GM12891 (cell line): ENCODE results near the gene GUK1.

Source experiments
- PAX5 ChIP-seq: IDR thresholded peaks from 2 replicates; pipeline ENCODE4 v1.6.1; 2011; ENCODE audit warnings: low read length, moderate library complexity, mild to moderate bottlenecking; ENCODE audit not compliant: insufficient read depth, severe bottlenecking
- POLR2A ChIP-seq: IDR thresholded peaks from 2 replicates; pipeline ENCODE4 v1.6.1; 2011; ENCODE audit warnings: low read depth, low read length, control low read depth
- POLR2AphosphoS5 ChIP-seq: IDR thresholded peaks from 2 replicates; pipeline ENCODE4 v1.6.1; 2011; ENCODE audit warnings: low read depth, low read length, control low read depth
- POU2F2 ChIP-seq: IDR thresholded peaks from 2 replicates; pipeline ENCODE4 v1.6.1; 2011; ENCODE audit warnings: low read depth, mild to moderate bottlenecking, control low read depth, low read length, moderate library complexity
- SPI1 ChIP-seq: IDR thresholded peaks from 2 replicates; pipeline ENCODE4 v1.6.1; 2011; ENCODE audit warnings: low read depth, low read length, control low read depth
- TAF1 ChIP-seq: IDR thresholded peaks from 2 replicates; pipeline ENCODE4 v1.6.1; 2011; ENCODE audit warnings: low read depth, low read length, control low read depth

GRCh38 chr1:228091084-228091483 lies 49.0 kb upstream of the GUK1 start:
- TF ChIP-seq POLR2A (no peak), POLR2AphosphoS5 (no peak), TAF1 (no peak), SPI1 (no peak), PAX5 (no peak), POU2F2 (no peak)
